LNCaP clone FGC (cell line): ENCODE results near the gene CCDC157.
A peak's percentile ranks its signal among the peaks of the same experiment; 100 is the strongest.

Experiments
- DNase-seq: peaks from one replicate; pipeline ENCODE4 v3.0.0-alpha.2; 2011; ENCODE audit warnings: low read depth
- H3K4me3 ChIP-seq: 2 replicates; pipeline ENCODE4 v1.5.1; 2011; ENCODE audit warnings: mild to moderate bottlenecking, low read depth, low read length, control low read depth
- TF ChIP-seq, protein P1 (sequence below): IDR thresholded peaks from 2 replicates; pipeline ENCODE4 v1.5.1; 2012; ENCODE audit warnings: mild to moderate bottlenecking; ENCODE audit not compliant: control insufficient read depth, insufficient read depth; ENCODE audit errors: extremely low read depth

The CCDC157 gene

GRCh38 chr22:30413001-30413400 is 56.2 kb downstream of the CCDC157 start:
- H3K4me3 ChIP-seq, result no peak overlapping the region
- DNase-seq, result no peak
- TF ChIP-seq, protein P1, sequence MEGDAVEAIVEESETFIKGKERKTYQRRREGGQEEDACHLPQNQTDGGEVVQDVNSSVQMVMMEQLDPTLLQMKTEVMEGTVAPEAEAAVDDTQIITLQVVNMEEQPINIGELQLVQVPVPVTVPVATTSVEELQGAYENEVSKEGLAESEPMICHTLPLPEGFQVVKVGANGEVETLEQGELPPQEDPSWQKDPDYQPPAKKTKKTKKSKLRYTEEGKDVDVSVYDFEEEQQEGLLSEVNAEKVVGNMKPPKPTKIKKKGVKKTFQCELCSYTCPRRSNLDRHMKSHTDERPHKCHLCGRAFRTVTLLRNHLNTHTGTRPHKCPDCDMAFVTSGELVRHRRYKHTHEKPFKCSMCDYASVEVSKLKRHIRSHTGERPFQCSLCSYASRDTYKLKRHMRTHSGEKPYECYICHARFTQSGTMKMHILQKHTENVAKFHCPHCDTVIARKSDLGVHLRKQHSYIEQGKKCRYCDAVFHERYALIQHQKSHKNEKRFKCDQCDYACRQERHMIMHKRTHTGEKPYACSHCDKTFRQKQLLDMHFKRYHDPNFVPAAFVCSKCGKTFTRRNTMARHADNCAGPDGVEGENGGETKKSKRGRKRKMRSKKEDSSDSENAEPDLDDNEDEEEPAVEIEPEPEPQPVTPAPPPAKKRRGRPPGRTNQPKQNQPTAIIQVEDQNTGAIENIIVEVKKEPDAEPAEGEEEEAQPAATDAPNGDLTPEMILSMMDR, result no peak

- H3K4me3 ChIP-seq, result no peak overlapping the region
- no peak for DNase-seq
- TF ChIP-seq, protein P1, result no peak
Measured at GRCh38 chr22:30413745-30414524, 57.1 kb downstream of the CCDC157 start.

- TF ChIP-seq, protein P1, result no peak
- no peak for DNase-seq
- no peak overlapping the region for H3K4me3 ChIP-seq
Measured at GRCh38 chr22:30414525-30415047, 57.8 kb downstream of the CCDC157 start.

- TF ChIP-seq, protein P1, result no peak
- H3K4me3 ChIP-seq, result peak overlapping the region; percentile 6; the same call in 1 of the 2 replicates
- DNase-seq, result no peak
Measured at GRCh38 chr22:30416403-30416802, 59.6 kb downstream of the CCDC157 start.

GRCh38 chr22:30416837-30417236 is 60.0 kb downstream of the CCDC157 start:
- peak; percentile 94 for DNase-seq
- TF ChIP-seq, protein P1, result no peak
- peak overlapping the region; percentile 6; the same call in 1 of the 2 replicates for H3K4me3 ChIP-seq

DNA sequence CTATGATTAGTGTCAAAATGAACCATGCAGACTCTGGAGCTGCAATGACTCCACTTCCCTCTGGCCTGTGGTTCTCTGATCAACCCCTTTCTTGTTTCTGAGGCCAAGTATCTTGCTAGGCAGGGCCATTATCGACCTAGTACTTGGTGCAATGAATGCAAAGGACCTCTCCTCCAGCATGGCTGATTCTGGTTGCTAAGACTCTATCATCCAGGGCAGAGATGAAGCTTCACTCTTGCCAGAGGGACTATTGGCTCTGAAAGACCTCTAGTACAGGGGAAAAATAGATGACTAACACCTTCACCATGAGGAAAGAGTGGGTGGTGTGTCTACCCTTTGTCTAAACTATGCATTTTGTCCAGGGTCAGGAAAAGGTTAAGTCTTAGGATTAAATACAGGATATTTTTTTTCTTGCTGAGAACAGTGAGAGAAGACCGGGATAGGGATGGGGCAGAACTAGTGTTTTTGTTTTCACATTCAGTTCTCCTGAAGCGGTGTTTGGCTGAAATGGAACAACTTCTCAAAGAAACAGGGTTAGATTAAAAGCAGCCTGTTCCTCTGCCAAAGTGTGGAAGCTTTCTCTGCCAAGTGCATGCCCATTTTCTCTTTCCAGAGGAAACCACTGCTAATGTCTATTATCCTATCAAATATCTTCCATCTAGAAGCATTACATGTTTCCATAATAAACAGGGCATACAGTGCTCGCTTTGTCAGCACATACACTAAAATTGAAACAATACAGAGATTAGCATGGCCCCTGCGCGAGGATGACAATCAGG is 63.7 kb downstream of the CCDC157 start:
- no peak overlapping the region for H3K4me3 ChIP-seq
- TF ChIP-seq, protein P1, result no peak
- DNase-seq, result no peak
